Adipocyte (in vitro differentiated cells): ENCODE measurements around the gene NEDD4L.
"Not testable (repeated sequence)": the region's sequence is repeated elsewhere in the genome, so short reads cannot be mapped to it uniquely, and the experiment has no call there.

Experiments used
- DNase-seq: peaks from one replicate; pipeline ENCODE4 v3.0.0-alpha.2; 2015; ENCODE audit warnings: low read depth
- H3K27me3 ChIP-seq: replicated peaks from 2 replicates; pipeline ENCODE4 v1.7.0; 2013; ENCODE audit warnings: mild to moderate bottlenecking, low read length, moderate library complexity; ENCODE audit not compliant: control insufficient read depth, insufficient read depth
- H3K36me3 ChIP-seq: 2 replicates; pipeline ENCODE4 v1.7.0; 2013; ENCODE audit warnings: low read length, mild to moderate bottlenecking, moderate library complexity; ENCODE audit not compliant: control insufficient read depth, insufficient read depth, severe bottlenecking
- H3K4me1 ChIP-seq: 2 replicates; pipeline ENCODE4 v1.7.0; 2013; ENCODE audit warnings: mild to moderate bottlenecking, low read length, moderate library complexity; ENCODE audit not compliant: control insufficient read depth, insufficient read depth
- H3K4me3 ChIP-seq: 2 replicates; pipeline ENCODE4 v1.7.0; 2013; ENCODE audit warnings: mild to moderate bottlenecking, low read length, moderate library complexity
- H3K9ac ChIP-seq: 2 replicates; pipeline ENCODE4 v1.7.0; 2013; ENCODE audit warnings: mild to moderate bottlenecking, low read length, moderate library complexity
- H3K9me3 ChIP-seq: 2 replicates; pipeline ENCODE4 v1.7.0; 2013; ENCODE audit warnings: mild to moderate bottlenecking, low read length, moderate library complexity; ENCODE audit not compliant: control insufficient read depth

NEDD4L gene

GRCh38 chr18:58276789-58277739, 233.0 kb downstream of the NEDD4L start:
- Histone ChIP-seq H3K4me1 (no peaks in the 10 kb centered on the region), H3K9me3 (no peaks in the 10 kb centered on the region), H3K9ac (no peak overlapping the region), H3K36me3 (no peaks in the 10 kb centered on the region), H3K27me3 (no peaks in the 10 kb centered on the region), H3K4me3 (no peak overlapping the region)
- no peak for DNase-seq

- DNase-seq = no peak
- no peaks in the 10 kb centered on the region for H3K36me3 ChIP-seq
- H3K4me1 ChIP-seq = peaks cover under 1% of the 10 kb centered on the region
- no peaks in the 10 kb centered on the region for H3K27me3 ChIP-seq
- no peak overlapping the region for H3K4me3 ChIP-seq
- H3K9me3 ChIP-seq = no peaks in the 10 kb centered on the region
- H3K9ac ChIP-seq = no peak overlapping the region
Observed at GRCh38 chr18:58279504-58280175, 235.6 kb downstream of the NEDD4L start.

DNA sequence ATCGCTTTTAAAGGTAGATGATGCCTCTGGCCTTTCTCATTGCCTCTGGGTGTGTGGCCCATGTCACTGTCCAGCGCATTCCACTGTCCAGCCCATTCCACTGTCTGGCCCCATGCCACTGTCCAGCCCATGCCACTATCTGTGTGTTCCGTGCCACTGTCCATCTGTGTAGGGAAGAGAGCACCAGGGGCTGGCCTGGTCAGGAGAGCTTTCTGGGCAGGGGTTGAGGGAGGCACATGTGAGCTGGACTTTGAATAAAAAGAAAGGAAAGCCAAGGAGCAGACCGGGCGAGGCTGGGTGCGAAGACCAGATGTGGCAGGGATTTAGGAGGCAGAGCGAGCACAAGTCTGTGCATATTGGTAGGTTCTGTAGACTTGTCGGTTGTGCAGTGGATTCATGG, 236.2 kb downstream of the NEDD4L start:
- Histone ChIP-seq H3K27me3 (no peaks in the 10 kb centered on the region), H3K36me3 (no peaks in the 10 kb centered on the region), H3K9me3 (no peaks in the 10 kb centered on the region), H3K4me1 (peaks cover 6% of the 10 kb centered on the region), H3K9ac (no peak overlapping the region), H3K4me3 (no peak overlapping the region)
- no peak for DNase-seq

DNA sequence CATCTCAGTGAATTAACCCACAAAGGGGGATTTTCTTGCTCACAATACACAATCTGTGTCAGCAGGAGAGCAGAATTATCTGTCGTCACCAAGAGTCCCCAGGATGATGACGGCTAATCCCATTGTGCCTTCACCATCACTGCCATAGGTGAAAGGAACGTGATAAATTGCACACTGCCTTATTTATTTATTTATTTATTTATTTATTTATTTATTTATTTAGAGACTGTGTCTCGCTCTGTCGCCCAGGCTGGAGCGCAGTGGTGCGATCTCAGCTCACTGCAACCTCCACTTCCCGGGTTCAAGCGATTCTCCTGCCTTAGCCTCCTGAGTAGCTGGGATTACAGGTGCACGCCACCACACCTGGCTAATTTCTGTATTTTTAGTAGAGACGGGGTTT, 238.8 kb downstream of the NEDD4L start:
- not testable (repeated sequence) for H3K4me3 ChIP-seq, H3K9me3 ChIP-seq, H3K27me3 ChIP-seq, H3K36me3 ChIP-seq, DNase-seq, H3K9ac ChIP-seq
- peaks cover 12% of the 10 kb centered on the region for H3K4me1 ChIP-seq

DNA sequence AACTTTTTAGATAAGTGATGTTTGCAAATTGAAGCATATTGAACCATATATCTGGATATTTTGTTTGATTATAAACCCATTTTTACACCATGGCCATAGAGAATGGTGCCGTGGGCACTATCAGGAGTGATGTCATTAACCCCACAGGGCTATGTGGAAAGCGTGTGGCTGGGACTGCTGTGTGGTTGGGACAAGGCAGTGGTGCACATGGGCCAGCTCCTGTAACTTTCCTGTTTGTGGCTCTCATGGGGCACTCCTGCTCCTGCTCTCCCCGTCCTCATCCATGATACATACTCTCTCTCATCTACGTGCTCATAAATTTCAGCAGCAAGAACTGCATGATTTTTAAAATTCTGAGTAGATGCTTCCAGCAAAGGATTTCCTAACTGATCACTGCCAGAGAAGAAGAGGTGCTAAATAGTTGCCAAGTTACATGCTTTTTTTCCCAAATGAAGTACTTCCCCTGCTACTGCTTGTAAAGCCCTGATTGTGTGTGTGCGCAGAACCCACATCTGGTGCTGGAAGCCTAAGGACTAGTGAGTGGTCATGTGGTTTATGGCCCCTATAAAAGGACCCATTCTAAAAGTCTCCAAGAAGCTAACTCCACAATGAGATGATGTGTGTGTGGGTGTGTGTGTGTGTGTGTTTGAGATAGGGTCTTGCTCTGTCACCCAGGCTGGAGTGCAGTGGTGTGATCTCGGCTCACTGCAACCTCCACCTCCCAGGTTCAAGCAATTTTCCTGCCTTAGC, 240.8 kb downstream of the NEDD4L start:
- Histone ChIP-seq H3K27me3 (no peaks in the 10 kb centered on the region), H3K4me1 (peaks cover 23% of the 10 kb centered on the region), H3K4me3 (no peak overlapping the region), H3K36me3 (no peaks in the 10 kb centered on the region), H3K9me3 (no peaks in the 10 kb centered on the region), H3K9ac (no peak overlapping the region)
- DNase-seq = no peak

GRCh38 chr18:58285449-58286130, 241.6 kb downstream of the NEDD4L start:
- no peak for DNase-seq
- no peak overlapping the region for H3K4me3 ChIP-seq
- no peaks in the 10 kb centered on the region for H3K27me3 ChIP-seq
- no peaks in the 10 kb centered on the region for H3K9me3 ChIP-seq
- peaks cover 30% of the 10 kb centered on the region for H3K4me1 ChIP-seq
- H3K9ac ChIP-seq = no peak overlapping the region
- no peaks in the 10 kb centered on the region for H3K36me3 ChIP-seq

- H3K9me3 ChIP-seq = no peaks in the 10 kb centered on the region
- no peak for DNase-seq
- H3K4me3 ChIP-seq = no peak overlapping the region
- no peak overlapping the region for H3K9ac ChIP-seq
- peaks cover 30% of the 10 kb centered on the region for H3K4me1 ChIP-seq
- no peaks in the 10 kb centered on the region for H3K27me3 ChIP-seq
- H3K36me3 ChIP-seq = no peaks in the 10 kb centered on the region
Observed at GRCh38 chr18:58286632-58287352, 242.8 kb downstream of the NEDD4L start.

GRCh38 chr18:58287353-58288274, 243.6 kb downstream of the NEDD4L start:
- Histone ChIP-seq H3K36me3 (no peaks in the 10 kb centered on the region), H3K4me1 (peaks cover 30% of the 10 kb centered on the region), H3K27me3 (no peaks in the 10 kb centered on the region), H3K9me3 (no peaks in the 10 kb centered on the region), H3K4me3 (no peak overlapping the region), H3K9ac (no peak overlapping the region)
- no peak for DNase-seq

DNA sequence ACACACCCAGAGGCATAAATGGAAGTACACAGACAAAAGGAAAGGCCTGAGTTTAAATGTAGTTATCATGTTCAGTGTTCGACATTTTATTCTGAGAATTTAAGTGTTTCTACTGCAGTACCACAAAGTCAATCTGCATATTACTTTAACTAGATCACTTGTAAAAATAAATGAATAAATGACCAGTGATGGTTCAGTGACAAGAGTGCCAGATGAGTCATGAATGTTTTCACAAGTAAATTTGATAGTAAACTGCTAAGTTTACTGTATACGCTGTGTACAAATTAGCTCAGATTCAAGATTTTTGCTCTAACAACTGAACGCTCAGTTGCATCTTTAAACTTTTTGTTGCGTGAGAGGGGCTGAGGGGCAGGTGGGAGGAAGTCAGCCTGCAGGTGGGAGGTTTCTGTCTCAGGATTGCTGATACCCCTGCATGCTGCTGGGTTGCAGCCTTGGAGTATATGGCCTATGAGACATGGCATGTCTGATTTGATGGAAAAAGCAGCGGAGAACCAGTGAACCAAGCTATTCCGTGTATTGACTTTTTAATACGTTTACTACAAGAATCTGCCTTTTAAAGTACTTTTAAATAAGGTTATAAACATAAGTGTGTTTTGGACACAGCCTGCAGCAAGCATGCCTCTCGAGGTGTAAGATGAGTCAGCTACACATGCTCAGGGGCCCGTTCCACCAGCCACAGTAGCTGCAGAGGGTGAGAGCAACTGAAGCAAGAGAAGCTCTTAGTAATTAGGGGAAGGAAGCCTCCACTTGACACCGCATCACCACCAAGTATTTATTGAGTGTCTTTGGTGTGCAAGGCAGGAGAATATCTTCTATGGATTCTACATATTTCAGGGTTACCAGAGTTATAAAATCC, 245.1 kb downstream of the NEDD4L start:
- Histone ChIP-seq H3K27me3 (no peaks in the 10 kb centered on the region), H3K4me1 (peaks cover 30% of the 10 kb centered on the region), H3K36me3 (no peaks in the 10 kb centered on the region), H3K9ac (no peak overlapping the region), H3K9me3 (no peaks in the 10 kb centered on the region), H3K4me3 (no peak overlapping the region)
- peak; percentile 28 for DNase-seq
